SK-N-SH treated with all-trans-retinoic acid at 6 μM for 48 hours (cell line): Measurements from ENCODE around the gene RAPGEFL1.

Experiments
- PATZ1 ChIP-seq: fragments of 250-450 bp; sonication (Bioruptor Pico); IDR thresholded peaks from 2 replicates; pipeline ENCODE4 v1.8.0; 2020; ENCODE audit warnings: mild to moderate bottlenecking, moderate library complexity, borderline replicate concordance
- ZC3H10 ChIP-seq: fragments of 250-450 bp; sonication (Bioruptor Pico); IDR thresholded peaks from 2 replicates; pipeline ENCODE4 v1.5.1; 2021; ENCODE audit warnings: mild to moderate bottlenecking, moderate library complexity
- ZFP30 ChIP-seq: fragments of 450-650 bp; formaldehyde crosslinking; IDR thresholded peaks from 2 replicates; pipeline ENCODE4 v1.5.0; 2022; ENCODE audit warnings: mild to moderate bottlenecking, moderate library complexity

GRCh38 chr17:40175928-40176753 lies 1.1 kb upstream of the RAPGEFL1 start:
- TF ChIP-seq ZC3H10 (CRISPR knock-in tag) = no peak
- TF ChIP-seq PATZ1 (CRISPR knock-in tag) = no peak
- TF ChIP-seq ZFP30 (CRISPR knock-in tag) = no peak
